ENCODE results near the gene COA1.
"Not testable (repeated sequence)": the region's sequence is repeated elsewhere in the genome, so short reads cannot be mapped to it uniquely, and the experiment has no call there.

Gene COA1, protein sequence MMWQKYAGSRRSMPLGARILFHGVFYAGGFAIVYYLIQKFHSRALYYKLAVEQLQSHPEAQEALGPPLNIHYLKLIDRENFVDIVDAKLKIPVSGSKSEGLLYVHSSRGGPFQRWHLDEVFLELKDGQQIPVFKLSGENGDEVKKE

DNA sequence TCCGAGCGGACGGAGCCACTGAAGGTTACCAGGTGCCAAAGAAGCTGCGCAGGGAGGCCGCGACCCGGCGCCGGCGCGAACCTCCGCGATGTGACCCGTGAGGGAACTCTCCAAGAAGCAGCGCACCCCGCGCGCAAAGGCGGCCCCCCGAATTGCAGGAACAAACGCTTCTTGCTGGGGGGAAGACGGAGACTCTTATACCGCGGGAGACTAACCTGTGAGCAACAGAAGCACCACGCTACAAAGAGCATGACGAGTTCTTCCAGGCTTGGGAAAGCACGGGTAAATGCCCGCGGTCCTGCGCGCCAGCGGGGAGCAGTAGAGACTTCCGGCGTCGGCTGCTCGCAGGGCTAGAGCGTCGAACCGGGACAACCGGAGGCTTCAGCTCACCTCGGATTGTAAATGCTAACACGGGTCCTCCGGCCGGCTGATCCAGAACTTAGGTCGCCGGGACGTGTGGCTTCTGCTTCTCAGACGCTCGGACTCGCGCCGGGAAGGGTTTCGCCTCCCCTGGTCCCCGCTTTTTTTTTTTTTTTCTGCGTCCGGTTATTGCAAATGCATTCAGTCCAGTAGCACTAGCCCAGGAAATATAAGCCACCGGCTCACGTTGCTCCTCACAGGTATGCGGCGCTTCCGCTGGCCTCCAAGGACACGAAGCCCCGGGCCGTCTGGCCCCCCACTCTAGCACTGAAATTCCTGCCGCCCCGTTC is at the start of gene COA1:
Gene COA1, minus strand, starts transcription at position 310 of the 710 bp plus-strand sequence. CDS start 80,909 bp downstream, outside the sequence.
- DNase-seq (ENCODE audit: low spot score): peak; percentile 93

DNA sequence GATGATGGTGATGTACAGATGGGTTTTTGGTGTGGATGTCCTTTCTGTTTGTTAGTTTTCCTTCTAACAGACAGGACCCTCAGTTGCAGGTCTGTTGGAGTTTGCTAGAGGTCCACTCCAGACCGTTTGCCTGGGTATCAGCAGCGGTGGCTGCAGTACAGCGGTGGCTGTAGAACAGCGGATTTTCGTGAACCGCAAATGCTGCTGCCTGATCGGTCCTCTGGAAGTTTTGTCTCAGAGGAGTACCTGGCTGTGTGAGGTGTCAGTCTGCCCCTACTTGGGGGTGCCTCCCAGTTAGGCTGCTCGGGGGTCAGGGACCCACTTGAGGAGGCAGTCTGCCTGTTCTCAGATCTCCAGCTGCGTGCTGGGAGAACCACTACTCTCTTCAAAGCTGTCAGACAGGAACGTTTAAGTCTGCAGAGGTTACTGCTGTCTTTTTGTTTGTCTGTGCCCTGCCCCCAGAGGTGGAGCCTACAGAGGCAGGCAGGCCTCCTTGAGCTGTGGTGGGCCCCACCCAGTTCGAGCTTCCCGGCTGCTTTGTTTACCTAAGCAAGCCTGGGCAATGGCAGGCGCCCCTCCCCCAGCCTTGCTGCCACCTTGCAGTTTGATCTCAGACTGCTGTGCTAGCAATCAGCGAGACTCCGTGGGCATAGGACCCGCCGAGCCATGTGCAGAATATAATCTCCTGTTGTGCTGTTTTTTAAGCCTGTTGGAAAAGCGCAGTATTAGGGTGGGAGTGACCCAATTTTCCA is 49.1 kb upstream of the COA1 start:
- not testable (repeated sequence) for DNase-seq (ENCODE audit: low spot score)

DNA sequence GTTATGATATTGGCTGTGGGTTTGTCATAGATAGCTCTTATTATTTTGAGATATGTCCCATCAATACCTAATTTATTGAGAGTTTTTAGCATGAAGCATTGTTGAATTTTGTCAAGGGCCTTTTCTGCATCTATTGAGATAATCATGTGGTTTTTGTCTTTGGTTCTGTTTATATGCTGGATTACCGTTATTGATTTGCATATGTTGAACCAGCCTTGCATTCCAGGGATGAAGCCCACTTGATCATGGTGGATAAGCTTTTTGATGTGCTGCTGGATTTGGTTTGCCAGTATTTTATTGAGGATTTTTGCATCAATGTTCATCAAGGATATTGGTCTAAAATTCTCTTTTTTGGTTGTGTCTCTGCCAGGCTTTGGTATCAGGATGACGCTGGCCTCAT is 45.9 kb upstream of the COA1 start:
- not testable (repeated sequence) for DNase-seq (ENCODE audit: low spot score)

DNA sequence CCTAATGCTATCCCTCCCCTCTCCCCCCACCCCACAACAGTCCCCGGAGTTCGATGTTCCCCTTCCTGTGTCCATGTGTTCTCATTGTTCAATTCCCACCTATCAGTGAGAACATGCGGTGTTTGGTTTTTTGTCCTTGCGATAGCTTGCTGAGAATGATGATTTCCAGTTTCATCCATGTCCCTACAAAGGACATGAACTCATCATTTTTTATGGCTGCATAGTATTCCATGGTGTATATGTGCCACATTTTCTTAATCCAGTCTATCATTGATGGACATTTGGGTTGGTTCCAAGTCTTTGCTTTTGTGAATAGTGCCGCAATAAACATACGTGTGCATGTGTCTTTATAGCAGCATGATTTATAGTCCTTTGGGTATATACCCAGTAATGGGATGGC is 43.9 kb upstream of the COA1 start:
- not testable (repeated sequence) for DNase-seq (ENCODE audit: low spot score)

DNA sequence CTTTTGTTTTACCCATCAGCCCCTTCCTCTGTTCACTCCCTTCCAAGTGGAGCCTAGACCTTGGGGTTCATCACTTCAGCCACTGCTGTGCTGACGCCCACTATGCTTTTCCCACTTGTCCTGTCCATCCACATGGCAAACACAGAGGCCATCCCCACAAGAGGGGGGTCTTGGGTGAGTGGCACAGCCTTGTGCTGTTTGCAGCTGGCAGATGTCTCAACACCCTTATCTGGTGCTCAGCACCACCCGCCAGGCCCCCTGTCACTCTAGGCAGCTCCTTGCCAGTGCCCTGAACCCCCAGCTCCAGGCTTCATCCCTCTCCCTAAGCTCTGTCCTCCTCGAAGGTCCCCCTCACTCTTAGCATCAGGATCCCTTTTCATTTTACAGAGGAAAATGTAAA is 42.2 kb upstream of the COA1 start:
- no peak for DNase-seq (ENCODE audit: low spot score)

DNA sequence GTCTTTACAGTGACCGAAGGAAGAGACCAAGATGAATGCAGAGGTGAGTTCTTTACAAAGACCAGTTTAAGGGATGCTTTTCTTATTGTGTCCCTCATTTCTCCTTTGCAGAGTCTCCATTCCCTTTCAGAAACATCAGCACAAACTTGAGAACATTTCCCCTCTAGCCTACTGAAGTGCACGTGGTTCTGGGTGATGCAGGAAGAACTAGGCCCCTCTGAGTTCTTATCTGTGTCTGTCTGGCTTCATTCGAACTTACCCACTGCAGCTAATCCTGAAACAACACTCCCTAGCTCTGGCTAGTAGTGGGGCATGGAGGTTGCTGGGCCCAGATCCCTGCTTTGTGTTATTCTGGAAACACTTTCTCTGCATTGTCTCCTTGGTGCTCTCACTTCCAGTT is 41.8 kb upstream of the COA1 start:
- DNase-seq (ENCODE audit: low spot score): no peak

DNA sequence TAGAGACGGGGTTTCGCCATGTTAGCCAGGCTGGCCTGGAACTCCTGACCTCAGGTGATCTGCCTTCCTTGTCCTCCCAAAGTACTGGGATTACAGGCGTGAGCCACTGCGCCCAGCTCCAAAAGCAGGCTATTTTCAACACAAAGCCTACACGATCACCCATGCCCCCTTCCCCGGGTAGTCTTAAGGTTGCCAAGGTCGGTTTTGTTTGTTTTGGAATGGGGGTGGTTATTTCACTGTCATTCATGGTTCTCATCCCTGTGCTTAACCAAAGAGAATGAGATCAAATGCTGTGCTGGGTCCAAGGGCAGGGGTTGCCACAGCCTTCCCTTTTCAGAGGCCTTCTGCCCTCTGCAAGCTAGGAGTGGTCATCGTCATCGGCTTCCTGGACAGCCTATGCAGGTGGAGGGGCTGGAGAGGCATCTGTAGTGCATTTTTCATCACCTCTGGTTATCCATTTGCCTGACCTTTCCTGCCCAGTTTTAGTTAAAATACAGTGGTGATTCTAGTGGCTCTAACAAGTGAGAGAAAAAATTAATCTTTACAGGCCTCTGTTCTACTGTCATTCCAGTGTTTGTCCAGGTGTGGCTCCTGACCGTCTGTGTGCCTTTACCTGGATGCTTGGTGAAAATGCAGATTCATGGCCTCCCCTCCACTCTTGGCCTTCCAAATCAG is 40.6 kb upstream of the COA1 start:
- DNase-seq (ENCODE audit: low spot score): no peak

DNA sequence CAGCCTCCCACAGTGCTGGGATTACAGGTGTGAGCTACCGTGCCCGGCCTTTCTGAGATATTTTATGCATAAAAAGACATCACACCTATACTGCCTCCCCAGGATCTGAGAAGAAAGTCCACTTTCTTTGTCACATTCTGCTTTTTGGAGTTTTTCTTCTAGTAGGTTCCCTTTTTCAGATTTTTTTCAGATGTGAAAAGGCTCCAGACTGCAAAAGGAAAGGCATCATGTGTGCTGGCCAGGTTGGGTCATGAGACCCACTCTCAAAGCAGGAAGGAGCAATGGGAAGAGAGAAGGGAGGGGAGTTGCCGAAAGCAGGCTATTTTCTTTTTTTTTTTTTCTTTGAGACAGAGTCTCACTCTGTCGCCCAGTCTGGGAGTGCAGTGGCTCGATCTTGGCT is 40.0 kb upstream of the COA1 start:
- no peak for DNase-seq (ENCODE audit: low spot score)

DNA sequence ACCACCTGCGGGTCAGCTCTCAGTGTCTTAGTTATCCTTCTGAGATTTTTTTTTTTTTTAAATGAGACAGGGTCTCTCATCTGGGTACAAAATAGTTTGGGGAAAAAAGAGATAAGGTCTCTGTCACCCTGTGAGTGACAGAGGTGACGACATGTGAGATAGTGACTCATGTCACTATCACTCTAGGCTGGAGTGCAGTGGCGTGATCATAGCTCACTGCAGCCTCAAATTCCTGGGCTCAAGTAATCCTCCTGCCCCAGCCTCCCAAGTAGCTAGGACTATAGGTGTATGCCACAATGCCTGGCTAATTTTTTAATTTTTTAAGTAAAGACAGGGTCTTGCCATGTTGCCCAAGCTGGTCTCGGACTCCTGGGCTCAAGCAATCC is 39.6 kb upstream of the COA1 start:
- no peak for DNase-seq (ENCODE audit: low spot score)

DNA sequence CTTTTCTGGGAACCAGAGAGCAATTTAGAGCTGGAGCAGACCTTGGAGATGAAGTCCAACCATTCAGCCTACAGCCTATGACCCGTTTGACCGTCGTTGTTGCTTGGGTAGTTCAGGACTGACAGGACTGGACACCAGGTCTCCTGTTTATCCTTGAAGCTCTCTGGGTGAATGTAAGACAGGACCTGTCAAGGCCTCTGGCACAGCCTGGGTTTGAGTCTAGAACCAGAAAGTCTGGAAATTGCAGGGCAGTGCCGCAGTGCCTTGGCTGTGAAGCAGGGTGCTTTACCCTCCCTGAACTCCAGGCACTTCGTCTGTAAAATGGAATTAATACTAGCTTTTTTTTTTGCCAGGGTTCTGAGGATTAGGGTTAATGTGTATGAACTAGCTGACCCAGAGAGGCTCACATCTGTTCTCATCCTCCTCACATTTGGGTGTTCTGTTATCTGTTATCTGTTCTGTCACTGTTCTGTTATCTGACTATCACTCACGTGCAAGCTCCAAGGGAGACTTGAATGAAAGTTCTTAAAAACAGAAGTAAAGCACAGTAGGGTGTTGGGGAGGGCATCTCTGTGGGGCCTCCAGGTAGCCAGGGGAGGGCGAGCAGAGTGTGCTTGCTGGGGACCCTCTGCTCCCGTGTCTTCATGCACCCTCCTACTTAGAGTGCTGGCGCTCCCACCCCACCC is 39.0 kb upstream of the COA1 start:
- no peak for DNase-seq (ENCODE audit: low spot score)

DNA sequence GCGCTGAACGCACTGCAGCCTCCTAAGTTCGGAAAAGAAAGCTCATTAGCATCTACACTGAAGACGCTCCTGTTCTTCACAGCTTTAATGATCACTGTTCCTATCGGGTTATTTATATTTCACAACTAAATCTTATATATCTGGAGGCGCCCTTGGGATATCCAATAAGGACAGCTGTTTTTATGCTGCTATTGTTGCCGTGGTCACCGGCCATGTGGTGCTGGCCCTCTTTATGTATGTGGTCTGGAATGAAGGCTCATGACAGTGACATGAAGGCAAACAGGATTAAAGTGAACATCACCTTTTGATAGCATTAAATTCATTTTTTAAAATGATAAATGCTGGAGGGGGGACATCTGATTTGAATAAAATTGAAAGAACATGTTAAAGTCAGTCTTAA is 38.0 kb upstream of the COA1 start:
- DNase-seq (ENCODE audit: low spot score): no peak

DNA sequence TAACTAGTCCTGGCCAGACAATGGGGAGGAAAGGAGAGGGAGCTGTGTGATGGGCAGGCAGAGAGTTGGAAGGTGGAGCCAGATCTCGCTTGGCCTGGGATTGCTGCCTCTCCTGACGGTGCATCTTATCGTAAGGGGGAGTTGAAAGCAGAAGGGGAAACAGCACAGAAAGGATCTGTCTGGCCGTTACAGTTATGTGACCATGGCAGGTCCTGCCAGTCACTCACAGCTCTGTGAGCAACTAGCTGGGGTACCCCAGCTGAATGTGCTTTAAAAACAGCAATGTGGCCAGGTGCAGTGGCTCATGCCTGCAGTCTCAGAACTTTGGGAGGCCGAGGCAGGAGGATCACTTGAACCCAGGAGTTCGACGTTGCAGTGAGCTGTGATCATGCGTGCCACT is 37.2 kb upstream of the COA1 start:
- no peak for DNase-seq (ENCODE audit: low spot score)

DNA sequence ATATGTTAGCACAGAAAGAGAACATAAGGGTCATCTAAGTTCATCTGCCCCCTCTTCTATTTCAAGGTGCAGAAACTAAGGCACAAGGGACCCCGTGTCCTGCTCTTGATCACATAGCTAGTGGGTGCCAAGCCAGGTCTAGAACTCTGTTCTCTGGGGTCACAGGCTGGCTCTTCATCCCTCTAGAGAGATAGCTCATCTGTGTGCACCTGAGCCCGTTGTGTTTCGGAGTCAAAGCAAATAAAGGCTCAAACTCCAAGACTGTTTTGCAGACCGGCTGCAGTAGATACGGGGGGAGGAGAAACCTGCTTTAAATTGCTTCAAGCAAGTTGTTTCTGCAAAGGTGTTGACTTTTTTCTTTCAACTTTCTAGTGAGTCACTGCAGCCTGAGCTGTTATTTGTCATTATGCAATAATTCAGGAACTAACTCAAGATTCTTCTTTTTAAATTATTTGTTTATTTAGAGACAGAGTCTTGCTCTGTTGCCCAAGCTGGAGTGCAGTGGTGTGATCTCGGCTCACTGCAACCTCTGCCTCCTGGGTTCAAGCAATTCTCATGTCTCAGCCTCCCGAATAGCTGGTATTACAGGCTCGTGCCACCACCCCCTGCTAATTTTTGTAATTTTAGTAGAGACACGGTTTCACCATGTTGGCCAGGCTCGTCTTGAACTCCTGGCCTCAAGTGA is 35.6 kb upstream of the COA1 start:
- DNase-seq (ENCODE audit: low spot score): no peak

DNA sequence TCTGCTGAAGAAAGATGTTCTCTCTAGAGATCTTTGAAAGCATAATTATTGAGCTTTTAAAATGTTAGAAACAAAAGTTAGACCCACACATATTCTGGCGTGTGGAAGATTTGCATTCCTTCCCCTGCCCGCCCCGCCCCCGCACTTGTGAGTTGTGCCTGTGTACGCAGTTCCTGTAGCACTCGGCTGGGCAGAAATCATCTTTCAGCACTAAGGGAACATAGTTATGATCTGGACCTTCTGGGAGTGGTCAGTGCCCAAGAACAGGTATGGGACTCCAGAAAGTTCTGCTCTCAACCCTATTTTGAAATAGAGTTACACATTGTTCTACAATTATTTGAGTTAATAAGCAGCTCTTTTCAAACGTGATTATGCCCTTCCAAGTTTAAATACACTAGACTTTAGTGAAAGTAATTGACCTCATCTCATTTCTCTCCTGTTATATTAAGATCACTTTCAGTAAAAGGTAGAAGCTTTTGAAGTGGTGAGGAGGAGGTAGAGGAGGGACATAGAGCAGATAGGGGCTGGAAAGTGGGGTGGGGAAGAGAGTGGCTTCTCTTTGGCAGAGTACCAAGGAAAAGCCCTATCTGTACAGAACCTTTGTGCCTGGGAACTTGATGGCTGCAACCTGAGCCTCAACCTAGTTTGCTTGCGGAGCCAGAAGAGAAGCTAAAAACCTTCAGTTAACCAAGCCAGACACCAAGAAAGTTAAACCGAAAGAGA is 34.9 kb upstream of the COA1 start:
- peak; percentile 24 for DNase-seq (ENCODE audit: low spot score)

DNA sequence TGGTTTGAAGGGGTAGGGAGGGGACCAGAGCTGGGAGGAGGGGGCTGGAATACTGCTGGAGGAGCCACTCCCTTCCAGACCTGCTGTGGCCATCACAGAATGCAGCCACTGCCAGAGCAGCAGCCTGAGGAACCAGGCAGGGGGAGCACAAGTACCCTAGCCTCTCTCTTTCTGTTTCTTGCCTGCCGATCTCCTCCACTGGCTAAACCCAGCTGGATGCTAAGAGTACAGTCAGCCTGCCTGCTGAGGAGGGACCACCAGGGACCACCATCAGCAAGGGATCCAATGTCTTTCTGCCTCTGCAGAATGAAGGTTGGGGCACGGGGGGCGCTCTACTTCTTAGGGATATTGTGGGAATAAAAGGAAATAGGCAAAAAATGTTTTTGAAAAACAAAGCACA is 33.9 kb upstream of the COA1 start:
- DNase-seq (ENCODE audit: low spot score): no peak

DNA sequence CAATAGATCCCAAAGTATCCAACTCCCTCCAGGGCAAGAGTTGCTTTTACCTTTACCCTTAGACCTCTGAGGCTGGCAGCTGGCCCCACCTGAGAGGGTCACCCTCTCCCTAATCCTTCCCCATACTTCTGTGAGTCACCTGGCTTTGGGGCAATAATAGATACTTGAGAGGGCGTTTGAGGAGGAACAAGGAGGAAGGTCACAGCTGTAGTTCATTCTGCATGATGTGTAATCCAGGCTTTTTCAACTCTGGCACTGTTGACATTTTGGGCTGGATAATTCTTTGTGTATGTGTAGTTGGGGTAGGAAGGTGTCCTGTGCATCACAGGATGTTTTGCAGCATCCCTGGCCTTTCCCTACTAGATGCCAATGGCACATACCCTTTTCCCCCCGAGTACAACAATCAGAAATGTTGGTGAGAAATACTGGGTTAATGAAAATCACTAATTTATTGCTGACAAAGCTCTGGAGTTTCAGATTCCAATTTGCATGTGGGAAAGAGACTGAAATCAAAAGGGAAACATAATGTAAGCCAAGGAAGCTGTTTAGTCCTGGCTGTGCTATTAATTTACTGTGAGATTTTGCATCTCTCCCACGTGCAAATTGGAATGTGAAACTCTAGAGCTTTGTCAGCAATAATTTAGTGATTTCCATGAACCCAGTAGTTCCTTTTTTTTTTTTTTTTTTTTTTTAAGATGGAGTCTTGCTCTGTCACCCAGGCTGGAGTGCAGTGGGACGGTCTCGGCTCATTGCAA is 32.8 kb upstream of the COA1 start:
- DNase-seq (ENCODE audit: low spot score): no peak

DNA sequence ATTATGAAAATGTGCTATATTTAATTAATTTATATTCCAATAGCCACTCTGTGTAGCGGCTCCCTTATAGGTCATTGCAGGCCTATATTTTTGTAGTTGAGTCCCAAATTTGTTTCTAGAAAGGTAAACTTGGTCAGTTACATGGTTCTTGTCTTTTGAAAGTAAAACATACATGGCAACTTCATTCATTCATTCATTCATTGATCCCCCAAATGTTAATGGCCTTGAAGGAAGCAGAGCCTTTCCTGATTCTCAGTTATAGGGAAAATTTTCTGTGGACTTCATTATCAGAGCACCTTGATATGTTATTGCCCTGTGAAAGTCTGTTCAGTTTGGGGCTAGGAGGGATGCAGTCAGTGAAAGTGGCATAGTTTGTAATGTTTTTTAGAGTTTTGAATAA is 32.1 kb upstream of the COA1 start:
- DNase-seq (ENCODE audit: low spot score): no peak

DNA sequence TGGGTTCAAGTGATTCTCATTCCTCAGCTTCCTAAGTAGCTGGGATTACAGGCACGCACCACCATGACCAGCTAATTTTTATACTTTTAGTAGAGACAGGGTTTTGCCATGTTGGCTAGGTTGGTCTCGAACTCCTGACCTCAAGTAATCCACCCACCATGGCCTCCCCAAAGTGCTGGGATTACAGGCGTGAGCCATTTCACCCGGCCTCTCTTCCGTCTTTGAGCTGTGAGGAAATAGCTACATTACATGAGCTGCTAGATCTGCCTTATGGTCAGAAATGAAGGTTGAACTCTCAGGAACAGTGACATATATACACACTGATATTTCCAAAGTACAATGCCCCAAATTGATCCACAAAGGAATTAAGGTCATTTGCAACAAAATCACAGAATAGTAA is 31.5 kb upstream of the COA1 start:
- no peak for DNase-seq (ENCODE audit: low spot score)

DNA sequence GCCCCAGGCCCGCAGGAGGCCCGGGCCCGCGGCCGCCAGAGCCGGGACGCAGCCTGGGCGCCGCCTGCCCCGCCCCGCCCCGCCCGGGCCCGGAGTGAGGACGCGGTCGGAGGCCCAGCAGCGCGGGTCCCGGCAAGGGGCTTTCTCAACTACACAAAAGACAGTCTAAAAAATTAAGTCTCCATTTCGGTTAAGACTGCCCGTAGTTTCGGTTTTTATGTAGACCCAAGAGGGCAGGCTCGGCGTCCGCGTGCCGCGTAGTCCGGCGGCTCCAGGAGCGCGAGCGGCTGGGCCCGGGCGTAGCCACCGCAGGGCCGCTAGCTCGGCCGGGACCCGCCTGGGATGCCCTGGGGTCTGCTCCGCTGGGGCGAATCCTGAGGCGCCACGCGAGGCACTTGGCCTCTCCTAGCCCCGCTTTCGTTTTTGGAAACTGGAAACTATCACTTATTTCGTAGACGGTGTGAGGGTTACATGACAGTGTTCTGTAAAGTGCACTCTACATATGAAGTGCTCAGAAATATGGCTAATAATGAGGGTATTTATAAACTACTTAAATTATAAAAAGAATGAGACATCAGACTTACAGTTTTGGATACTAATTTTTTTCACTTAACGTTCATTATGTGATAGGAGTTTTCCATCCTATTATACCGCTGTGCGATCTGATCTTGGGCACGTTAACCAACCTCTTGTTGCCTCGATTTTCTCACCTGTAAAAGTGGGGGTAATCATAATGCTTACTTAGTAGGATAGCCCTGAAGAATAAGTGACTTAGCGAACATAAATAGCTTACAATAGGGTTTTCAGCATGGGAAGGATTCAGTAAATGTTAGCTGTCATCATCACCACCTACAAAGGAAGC is 29.7 kb upstream of the COA1 start:
- no peak for DNase-seq (ENCODE audit: low spot score)
